ENCODE measurements around the gene SARDH. TPM values are rescaled to one million over a fixed set of nuclear protein-coding genes. Genes with fewer than 3 reads are reported as not detected.

SARDH gene
- total and polyA plus RNA-seq, 12 donors = 0.81 to 9.6 (median 3.0) TPM

- 76 to 91% (median 84%) methylated on average over 18 to 25 of the region's 25 CpGs for WGBS, 4 donors
- no peaks in the 10 kb centered on the region for H3K27me3 ChIP-seq
- H3K4me1 ChIP-seq (replicated peaks in 1 of 2) = no peaks in the 10 kb centered on the region
Measured at GRCh38 chr9:133692364-133692985, 45.7 kb downstream of the SARDH start.

GRCh38 chr9:133691626-133692363, 46.4 kb downstream of the SARDH start:
- DNase-seq = no peak
- H3K9me3 ChIP-seq (replicated peaks in 1 of 3) = no peaks in the 10 kb centered on the region
- no peak for TF ChIP-seq CTCF (IDR thresholded peaks at IDR 0.05)
- TF ChIP-seq POLR2A (IDR thresholded peaks at IDR 0.05) = no peak
- no peaks in the 10 kb centered on the region for H3K27me3 ChIP-seq
- intact Hi-C loops (cut with DNase I) = no loop called here
- no peak overlapping the region for H3K27ac ChIP-seq
- 90 to 93% (median 92%) methylated on average over 19 of the region's 19 CpGs for WGBS, 4 donors
- H3K4me3 ChIP-seq = no peak overlapping the region
- no peaks in the 10 kb centered on the region for H3K4me1 ChIP-seq (replicated peaks in 1 of 2)
- H3K36me3 ChIP-seq (replicated peaks in 1 of 2) = no peaks in the 10 kb centered on the region

More at GRCh38 chr9:133692364-133692985, 45.7 kb downstream of the SARDH start:
- intact Hi-C loops (cut with DNase I) = no loop called here
- Histone ChIP-seq H3K36me3 (replicated peaks in 1 of 2) (no peaks in the 10 kb centered on the region), H3K4me3 (no peak overlapping the region), H3K9me3 (replicated peaks in 1 of 3) (no peaks in the 10 kb centered on the region), H3K27ac (no peak overlapping the region)
- TF ChIP-seq CTCF (IDR thresholded peaks at IDR 0.05) (no peak), POLR2A (IDR thresholded peaks at IDR 0.05) (no peak)
- no peak for DNase-seq

GRCh38 chr9:133691191-133691590, 47.0 kb downstream of the SARDH start:
- H3K4me3 ChIP-seq = no peak overlapping the region
- WGBS, 4 donors = 58 to 80% (median 80%) methylated on average over 3 to 4 of the region's 4 CpGs
- intact Hi-C loops (cut with DNase I) = no loop called here
- H3K27ac ChIP-seq = no peak overlapping the region
- TF ChIP-seq POLR2A (IDR thresholded peaks at IDR 0.05) (no peak), CTCF (IDR thresholded peaks at IDR 0.05) (no peak)
- H3K9me3 ChIP-seq (replicated peaks in 1 of 3) = no peaks in the 10 kb centered on the region
- no peaks in the 10 kb centered on the region for H3K36me3 ChIP-seq (replicated peaks in 1 of 2)
- H3K27me3 ChIP-seq = no peaks in the 10 kb centered on the region
- no peaks in the 10 kb centered on the region for H3K4me1 ChIP-seq (replicated peaks in 1 of 2)
- no peak for DNase-seq

- DNase-seq = no peak
- intact Hi-C loops (cut with DNase I) = no loop called here
- no peaks in the 10 kb centered on the region for H3K36me3 ChIP-seq (replicated peaks in 1 of 2)
- H3K27ac ChIP-seq = no peak overlapping the region
- H3K27me3 ChIP-seq = no peaks in the 10 kb centered on the region
- H3K9me3 ChIP-seq (replicated peaks in 1 of 3) = no peaks in the 10 kb centered on the region
- no peak overlapping the region for H3K4me3 ChIP-seq
- H3K4me1 ChIP-seq (replicated peaks in 1 of 2) = no peaks in the 10 kb centered on the region
- TF ChIP-seq POLR2A (IDR thresholded peaks at IDR 0.05) (no peak), CTCF (IDR thresholded peaks at IDR 0.05) (no peak)
- 90 to 95% (median 92%) methylated on average over 6 to 11 of the region's 11 CpGs for WGBS, 4 donors
Measured at GRCh38 chr9:133690081-133690561, 48.0 kb downstream of the SARDH start.
